PFSK-1 (cell line): ENCODE results near the gene CUX1.

Source experiments
- POLR2AphosphoS5 ChIP-seq: IDR thresholded peaks from 2 replicates; pipeline ENCODE4 v1.6.1; 2012; ENCODE audit warnings: low read depth, mild to moderate bottlenecking, control low read depth, low read length, moderate library complexity
- REST ChIP-seq, 2 experiments: IDR thresholded peaks; 2 replicates each; pipeline versions ENCODE4 v1.6.1 to v1.8.0; 2011 to 2012; ENCODE audit warnings: low read depth in 2 of 2, low read length in 2 of 2, control low read depth in 1 of 2, inconsistent platforms in 1 of 2, mild to moderate bottlenecking in 1 of 2, moderate library complexity in 1 of 2; ENCODE audit not compliant: insufficient read depth in 1 of 2
- TAF1 ChIP-seq: IDR thresholded peaks from 2 replicates; pipeline ENCODE4 v1.6.1; 2012; ENCODE audit warnings: low read length, control low read depth, borderline replicate concordance; ENCODE audit not compliant: insufficient read depth

- TF ChIP-seq POLR2AphosphoS5 (no peak), TAF1 (no peak), REST (IDR thresholded peaks at IDR 0.05; ENCODE audit: insufficient read depth in 1 of 2, low read depth in 2 of 2, low read length in 2 of 2) (no peak)
These were observed 455.7 kb downstream of the CUX1 start for GRCh38 chr7:102272917-102273748.
